ENCODE data around the gene STIMATE.

Gene STIMATE

GRCh38 chr3:52827441-52827840 lies 69.9 kb downstream of the STIMATE start:
- no peak for TF ChIP-seq ZNF521 (tag by site-specific recombination; IDR thresholded peaks at IDR 0.05)
- no peak for TF ChIP-seq ZNF48 (tag by site-specific recombination; IDR thresholded peaks at IDR 0.05)
- no peak for TF ChIP-seq CTCF (tag by site-specific recombination; IDR thresholded peaks at IDR 0.05)
- TF ChIP-seq PRDM1 (tag by site-specific recombination; IDR thresholded peaks at IDR 0.05), result no peak
- TF ChIP-seq ZNF544 (tag by site-specific recombination; IDR thresholded peaks at IDR 0.05), result no peak
- TF ChIP-seq ATF2 (tag by site-specific recombination; IDR thresholded peaks at IDR 0.05; ENCODE audit: low read depth), result no peak
- TF ChIP-seq ZNF292 (tag by site-specific recombination; IDR thresholded peaks at IDR 0.05; ENCODE audit: borderline replicate concordance, low read depth), result no peak
- no peak for TF ChIP-seq ZNF785 (tag by site-specific recombination; IDR thresholded peaks at IDR 0.05)
- TF ChIP-seq ZBTB26 (tag by site-specific recombination; optimal IDR thresholded peaks at IDR 0.05), result no peak
- TF ChIP-seq ZNF280D (tag by site-specific recombination; IDR thresholded peaks at IDR 0.05), result no peak
- no peak for TF ChIP-seq ZSCAN5A (tag by site-specific recombination; IDR thresholded peaks at IDR 0.05)
- Histone ChIP-seq H3K27ac (ENCODE audit: extremely low read depth, low read depth, low read length) (no peak overlapping the region), H3K4me3 (ENCODE audit: low read depth, low read length) (no peak overlapping the region), H3K4me1 (ENCODE audit: control insufficient read depth, insufficient read depth, low read length) (peaks cover 12% of the 10 kb centered on the region; the same call in 1 of the 2 replicates), H3K9me3 (ENCODE audit: control insufficient read depth, insufficient read depth, low read depth, low read length) (no peaks in the 10 kb centered on the region), H3K36me3 (ENCODE audit: control insufficient read depth in 2 of 2, insufficient read depth in 1 of 2, low read length in 2 of 2) (peaks cover 0 to 4% of the 10 kb centered on the region in 2 experiments; a peak in 1 of 3 replicates)
- ChIA-PET POLR2A (interaction anchor here (0.6 kb wide), 1 partner anchor 56 kb away, joined by 10 read pairs; no protein-coding TSS in a partner anchor), CTCF (interaction anchor here (0.7 kb wide), 1 partner anchor 105 kb away, joined by 3 read pairs; no protein-coding TSS in a partner anchor)

GRCh38 chr3:52824037-52824436 lies 73.3 kb downstream of the STIMATE start:
- peaks cover 0 to 4% of the 10 kb centered on the region in 2 experiments; a peak in 1 of 3 replicates for H3K36me3 ChIP-seq (ENCODE audit: control insufficient read depth in 2 of 2, insufficient read depth in 1 of 2, low read length in 2 of 2)
- POLR2A ChIA-PET, result no interaction called here
- H3K9me3 ChIP-seq (ENCODE audit: control insufficient read depth, insufficient read depth, low read depth, low read length), result no peaks in the 10 kb centered on the region
- no peaks in the 10 kb centered on the region for H3K4me1 ChIP-seq (ENCODE audit: control insufficient read depth, insufficient read depth, low read length)
- no peak overlapping the region for H3K4me3 ChIP-seq (ENCODE audit: low read depth, low read length)
- CTCF ChIA-PET, result interaction anchor here (0.6 kb wide), 1 partner anchor 26 kb away, joined by 3 read pairs; no protein-coding TSS in a partner anchor
- H3K27ac ChIP-seq (ENCODE audit: extremely low read depth, low read depth, low read length), result no peak overlapping the region
- TF ChIP-seq ZNF169 (tag by site-specific recombination; IDR thresholded peaks at IDR 0.05) (no peak), ZNF148 (tag by site-specific recombination; IDR thresholded peaks at IDR 0.05; ENCODE audit: borderline replicate concordance) (no peak), AEBP2 (tag by site-specific recombination; IDR thresholded peaks at IDR 0.05; ENCODE audit: borderline replicate concordance) (no peak), ZNF514 (tag by site-specific recombination; IDR thresholded peaks at IDR 0.05) (no peak), REST (tag by site-specific recombination; IDR thresholded peaks at IDR 0.05) (peak; percentile 52; the same call in 1 of the 2 replicates), HOXC10 (CRISPR knock-in tag; IDR thresholded peaks at IDR 0.05) (no peak)

Data from HEK293 (cell line).